Measurements from ENCODE around the gene TCOF1.

The TCOF1 gene

GRCh38 chr5:150404121-150404520 lies 46.6 kb downstream of the TCOF1 start:
- H3K4me3 ChIP-seq = no peak overlapping the region
- no peak for TF ChIP-seq CTCF (IDR thresholded peaks at IDR 0.05)
- no peak overlapping the region for H3K27ac ChIP-seq
- DNase-seq (ENCODE audit: low spot score) = no peak

GRCh38 chr5:150404535-150404934 lies 47.0 kb downstream of the TCOF1 start:
- Histone ChIP-seq H3K4me3 (no peak overlapping the region), H3K27ac (no peak overlapping the region)
- no peak for DNase-seq (ENCODE audit: low spot score)
- TF ChIP-seq CTCF (IDR thresholded peaks at IDR 0.05) = no peak

GRCh38 chr5:150404941-150405816 lies 47.7 kb downstream of the TCOF1 start:
- no peak overlapping the region for H3K4me3 ChIP-seq
- no peak for DNase-seq (ENCODE audit: low spot score)
- H3K27ac ChIP-seq = no peak overlapping the region
- TF ChIP-seq CTCF (IDR thresholded peaks at IDR 0.05) = no peak

GRCh38 chr5:150406103-150406722 lies 48.7 kb downstream of the TCOF1 start:
- Histone ChIP-seq H3K27ac (peak overlapping the region in 1 of 2 donors; percentile 59), H3K4me3 (no peak overlapping the region)
- DNase-seq (ENCODE audit: low spot score) = no peak
- no peak for TF ChIP-seq CTCF (IDR thresholded peaks at IDR 0.05)

- no peak for DNase-seq (ENCODE audit: low spot score)
- H3K4me3 ChIP-seq = no peak overlapping the region
- no peak for TF ChIP-seq CTCF (IDR thresholded peaks at IDR 0.05)
- H3K27ac ChIP-seq = peak overlapping the region in 1 of 2 donors; percentile 59
Measured at GRCh38 chr5:150406723-150407095, 49.2 kb downstream of the TCOF1 start.

- no peak for DNase-seq (ENCODE audit: low spot score)
- no peak for TF ChIP-seq CTCF (IDR thresholded peaks at IDR 0.05)
- Histone ChIP-seq H3K27ac (peak overlapping the region in 1 of 2 donors; percentile 59), H3K4me3 (no peak overlapping the region)
Measured at GRCh38 chr5:150407096-150407720, 49.7 kb downstream of the TCOF1 start.
